A549 (cell line): Measurements from ENCODE around the gene LUC7L2. TPM values are rescaled to one million over a fixed set of nuclear protein-coding genes. Genes with fewer than 3 reads are reported as not detected.
A peak's percentile ranks its signal among the peaks of the same experiment; 100 is the strongest.

Source experiments
- ATAC-seq, 2 experiments: fragments of 200-7000 bp in 1 of 2; fragments of >200 bp in 1 of 2; cut with Nextera tagmentation in 1 of 2; cut with Tn5 transposase in 1 of 2; 3 replicates each; pipeline versions ENCODE4 v1.8.0 to v1.9.1; 2018 to 2020; ENCODE audit warnings: mild to moderate bottlenecking in 1 of 2, moderate library complexity in 1 of 2
- CTCF ChIA-PET: fragments of 300-600 bp; sonication (Branson Sonifier 250); formaldehyde crosslinking; extraction: SDS; loops from one replicate; lab custom pipeline; 2021; ENCODE audit warnings: antibody characterized with exemption, inconsistent platforms; lab: Yijun Ruan, JAX
- POLR2A ChIA-PET: fragments of 350-600 bp; formaldehyde crosslinking; extraction: SDS; loops from one replicate; lab custom pipeline; 2021; ENCODE audit warnings: antibody characterized with exemption, inconsistent platforms; lab: Yijun Ruan, JAX
- DNase-seq, 2 experiments: peaks; one replicate each; pipeline versions ENCODE4 v3.0.0 to v3.0.0-alpha.2; 2011 to 2016; ENCODE audit warnings: low read depth in 1 of 2, low spot score in 1 of 2
- FAIRE-seq: peaks from 2 replicates; lab custom pipeline; 2011; peaks lifted over from hg19 to GRCh38; lab: Jason Lieb, UNC
- H3K27ac ChIP-seq, 2 experiments: fragments of >200 bp; sonication (Bioruptor Twin); formaldehyde crosslinking; 3 replicates each; pipeline ENCODE4 v1.5.1; 2016 to 2017
- H3K4me1 ChIP-seq: fragments of >200 bp; sonication (Bioruptor Twin); formaldehyde crosslinking; 3 replicates; pipeline ENCODE4 v1.6.1; 2016
- H3K4me2 ChIP-seq: fragments of >200 bp; sonication (Bioruptor Twin); formaldehyde crosslinking; 3 replicates; pipeline ENCODE4 v1.6.1; 2016
- H3K4me3 ChIP-seq: fragments of >200 bp; sonication (Bioruptor Twin); formaldehyde crosslinking; 3 replicates; pipeline ENCODE4 v1.5.1; 2016
- H3K9me3 ChIP-seq: fragments of >200 bp; sonication (Bioruptor Twin); formaldehyde crosslinking; 3 replicates; pipeline ENCODE4 v1.6.1; 2016
- BCL3 ChIP-seq: fragments of >200 bp; sonication (Bioruptor Twin); formaldehyde crosslinking; IDR thresholded peaks from 3 replicates; pipeline ENCODE4 v1.6.1; 2016
- CBX8 ChIP-seq: fragments of 200-600 bp; sonication (generic); IDR thresholded peaks from 2 replicates; pipeline ENCODE4 v1.6.1; 2016
- CEBPB ChIP-seq, 2 experiments: fragments of >200 bp in 1 of 2; sonication (Bioruptor Twin) in 1 of 2; formaldehyde crosslinking in 1 of 2; IDR thresholded peaks; 2 replicates each; pipeline ENCODE4 v1.6.1; 2012 to 2016
- CHD2 ChIP-seq: fragments of 150-350 bp; IDR thresholded peaks from 2 replicates; pipeline ENCODE4 v1.6.1; 2014; ENCODE audit warnings: low read length; ENCODE audit not compliant: partially characterized antibody
- E2F6 ChIP-seq: IDR thresholded peaks from 2 replicates; pipeline ENCODE4 v1.6.1; 2012; ENCODE audit warnings: low read depth, borderline replicate concordance
- EHF ChIP-seq: fragments of 250-450 bp; sonication (Bioruptor Pico); IDR thresholded peaks from 2 replicates; pipeline ENCODE4 v1.5.0; 2020; ENCODE audit warnings: mild to moderate bottlenecking
- ESRRA ChIP-seq: fragments of 150-350 bp; IDR thresholded peaks from 2 replicates; pipeline ENCODE4 v1.6.1; 2014; ENCODE audit warnings: mild to moderate bottlenecking, low read length, borderline replicate concordance
- FOSB ChIP-seq: fragments of 250-450 bp; sonication (Bioruptor Pico); IDR thresholded peaks from 2 replicates; pipeline ENCODE4 v1.5.0; 2020; ENCODE audit warnings: mild to moderate bottlenecking, moderate library complexity
- GATA3 ChIP-seq: IDR thresholded peaks from 2 replicates; pipeline ENCODE4 v1.6.1; 2012; ENCODE audit warnings: borderline replicate concordance
- HEYL ChIP-seq: fragments of 250-450 bp; sonication (Bioruptor Pico); IDR thresholded peaks from 2 replicates; pipeline ENCODE4 v1.8.0; 2021; ENCODE audit warnings: mild to moderate bottlenecking, moderate library complexity
- HOXB5 ChIP-seq: fragments of 250-450 bp; sonication (Bioruptor Pico); IDR thresholded peaks from 2 replicates; pipeline ENCODE4 v1.5.0; 2020; ENCODE audit warnings: mild to moderate bottlenecking, moderate library complexity
- JUN ChIP-seq, 2 experiments: fragments of >200 bp; sonication (Bioruptor Twin); formaldehyde crosslinking; IDR thresholded peaks; 2 replicates in 1 of 2; 3 replicates in 1 of 2; pipeline ENCODE4 v1.6.1; 2016 to 2017
- MAFK ChIP-seq: fragments of 450-650 bp; IDR thresholded peaks from 2 replicates; pipeline ENCODE4 v1.6.1; 2014; ENCODE audit not compliant: partially characterized antibody
- MAX ChIP-seq: IDR thresholded peaks from 2 replicates; pipeline ENCODE4 v1.6.1; 2012
- MYC ChIP-seq: IDR thresholded peaks from 2 replicates; pipeline ENCODE4 v1.6.1; 2012; ENCODE audit warnings: mild to moderate bottlenecking, inconsistent platforms, low read length, improper control_type of control experiment, borderline replicate concordance
- NR3C1 ChIP-seq: fragments of >200 bp; sonication (Bioruptor Twin); formaldehyde crosslinking; IDR thresholded peaks from 3 replicates; pipeline ENCODE4 v1.6.1; 2017
- PBX3 ChIP-seq: IDR thresholded peaks from 2 replicates; pipeline ENCODE4 v1.6.1; 2012
- PHF8 ChIP-seq: fragments of 200-600 bp; sonication (generic); IDR thresholded peaks from 2 replicates; pipeline ENCODE4 v1.6.1; 2016; ENCODE audit warnings: low read depth, mild to moderate bottlenecking, antibody characterized with exemption, moderate library complexity, borderline replicate concordance
- POLR2A ChIP-seq: IDR thresholded peaks from 2 replicates; pipeline ENCODE4 v1.6.1; 2012; ENCODE audit warnings: mild to moderate bottlenecking, low read length
- RAD21 ChIP-seq, 2 experiments: fragments of >200 bp in 1 of 2; sonication (Bioruptor Twin) in 1 of 2; formaldehyde crosslinking in 1 of 2; IDR thresholded peaks in 1 of 2; conservative IDR thresholded peaks in 1 of 2; 2 replicates in 1 of 2; 3 replicates in 1 of 2; pipeline ENCODE4 v1.6.1; 2012 to 2018; ENCODE audit warnings: inconsistent platforms in 1 of 2
- RARB ChIP-seq: fragments of 250-450 bp; sonication (Bioruptor Pico); IDR thresholded peaks from 2 replicates; pipeline ENCODE4 v1.8.0; 2021; ENCODE audit warnings: mild to moderate bottlenecking, moderate library complexity
- REST ChIP-seq: fragments of 200-600 bp; sonication (generic); IDR thresholded peaks from 2 replicates; pipeline ENCODE4 v1.6.1; 2016; ENCODE audit warnings: antibody characterized with exemption, mild to moderate bottlenecking, moderate library complexity
- SREBF2 ChIP-seq: fragments of 450-650 bp; IDR thresholded peaks from 2 replicates; pipeline ENCODE4 v1.6.1; 2014; ENCODE audit warnings: mild to moderate bottlenecking, moderate library complexity
- TFCP2L1 ChIP-seq: fragments of 250-450 bp; sonication (Bioruptor Pico); IDR thresholded peaks from 2 replicates; pipeline ENCODE4 v1.5.0; 2021; ENCODE audit warnings: mild to moderate bottlenecking
- ZSCAN20 ChIP-seq: fragments of 250-450 bp; sonication (Bioruptor Pico); IDR thresholded peaks from 2 replicates; pipeline ENCODE4 v1.8.0; 2022; ENCODE audit warnings: mild to moderate bottlenecking, moderate library complexity
- WGBS: methylation state at CpG from one replicate; pipeline ENCODE4 v1.1.6; 2017; ENCODE audit errors: missing lambda C conversion rate; 5-methylcytosine and 5-hydroxymethylcytosine counted together
- polyA minus RNA-seq: library from RNA; depleted of rRNA, polyadenylated mRNA; stranded (reverse); fragments of >200 nt; gene quantifications from 2 replicates; pipeline ENCODE4 v1.2.3, GENCODE V29; 2011; rRNA and poly(A)+ RNA removed
- polyA plus RNA-seq, 4 experiments: library from polyadenylated mRNA; depleted of rRNA in 3 of 4; stranded (reverse); fragments of >200 nt; fragmentation: RNase III in 1 of 4; extraction: RNeasy Plus Mini Kit Qiagen cat#74134 plus additional on column Dnase treatment in 1 of 4; gene quantifications; 2 replicates in 3 of 4; 3 replicates in 1 of 4; pipeline ENCODE4 v1.2.3, GENCODE V29; 2011 to 2017

LUC7L2 gene
- polyA plus RNA-seq (2011; rRNA removed) (49.5 and 75.7 TPM in 2 replicates), polyA plus RNA-seq (2017; fragmentation: RNase III; extraction: RNeasy Plus Mini Kit Qiagen cat#74134 plus additional on column Dnase treatment) (47.8 to 50.0 TPM (median 49.5 TPM) in 3 replicates), polyA minus RNA-seq (17.9 and 21.6 TPM in 2 replicates)
- 26.6 and 39.9 TPM in 2 replicates for polyA plus RNA-seq (2012; cell fraction: cytosol; rRNA removed)
- 33.5 and 60.9 TPM in 2 replicates for polyA plus RNA-seq (2012; cell fraction: nucleus; rRNA removed)

- Histone ChIP-seq H3K4me1 (peaks cover 21% of the 10 kb centered on the region), H3K4me2 (peak within 1 kb of the TSS; percentile 82), H3K4me3 (peak within 1 kb of the TSS; percentile 97), H3K9me3 (no peaks in the 10 kb centered on the region), H3K27ac (peak within 1 kb of the TSS; percentile 97 to 99)
- peak; percentile 88 to 99 for DNase-seq
- peak; percentile 80 to 91 for ATAC-seq
- CTCF ChIA-PET: interaction anchor here (0.5 to 1.6 kb wide), 5 partner anchors 11 to 658 kb away, joined by 3 to 7 read pairs (median 3); no protein-coding TSS in a partner anchor
- no peak for FAIRE-seq
- POLR2A ChIA-PET: interaction anchor here (0.5 to 2.1 kb wide), 13 partner anchors 10 to 818 kb away, joined by 3 to 18 read pairs (median 5); partner anchors contain the start of genes FMC1 and KDM7A
- WGBS: 2% methylated on average over 47 of the region's 98 CpGs
- peak; percentile 94 for TF ChIP-seq POLR2A
- peak; percentile 100 for TF ChIP-seq REST
- no peak for TF ChIP-seq RAD21 (conservative IDR thresholded peaks at IDR 0.05 in 1 of 2, IDR thresholded peaks at IDR 0.05 in 1 of 2)
- TF ChIP-seq CBX8: no peak
- peak; percentile 99 for TF ChIP-seq CHD2
- 0 out of 2 replicates have a peak, but pooled peaks have one; percentile 33 for TF ChIP-seq FOSB
- TF ChIP-seq NR3C1: no peak
- TF ChIP-seq MAX: peak; percentile 80
- TF ChIP-seq ZSCAN20 (CRISPR knock-in tag): no peak
- no peak for TF ChIP-seq SREBF2
- TF ChIP-seq ESRRA: no peak
- TF ChIP-seq TFCP2L1 (CRISPR knock-in tag): peak; percentile 80; the same call in 1 of the 2 replicates
- TF ChIP-seq PBX3: peak; percentile 58; the same call in 1 of the 2 replicates
- peak; percentile 84 to 85 for TF ChIP-seq JUN (IDR thresholded peaks at IDR 0.05)
- no peak for TF ChIP-seq EHF (CRISPR knock-in tag)
- TF ChIP-seq RARB (CRISPR knock-in tag): peak; percentile 38; the same call in 1 of the 2 replicates
- peak; percentile 19; the same call in 1 of the 2 replicates for TF ChIP-seq MYC
- peak in 1 of 2 experiments; percentile 29; a peak in 2 of 4 replicates for TF ChIP-seq CEBPB (IDR thresholded peaks at IDR 0.05)
- TF ChIP-seq GATA3: peak; percentile 71
- TF ChIP-seq HOXB5: 0 out of 2 replicates have a peak, but pooled peaks have one; percentile 12
- TF ChIP-seq PHF8: peak; percentile 11; the same call in 1 of the 2 replicates
- no peak for TF ChIP-seq HEYL (CRISPR knock-in tag)
- TF ChIP-seq E2F6: peak; percentile 75; the same call in 1 of the 2 replicates
- TF ChIP-seq BCL3: peak; percentile 78; the same call in 2 of the 3 replicates
- peak; percentile 35 for TF ChIP-seq MAFK
These were observed at the start of gene LUC7L2 for GRCh38 chr7:139359366-139360209. LUC7L2 (plus strand) TSS chr7:139359894; CDS start chr7:139360262, 368 bp downstream.
